ENCODE results near the gene GOLGA2. TPM values are rescaled to one million over a fixed set of nuclear protein-coding genes. Genes with fewer than 3 reads are reported as not detected.
"Not testable (repeated sequence)": the region's sequence is repeated elsewhere in the genome, so short reads cannot be mapped to it uniquely, and the experiment has no call there.

Gene GOLGA2
- total RNA-seq, 1 donor from 2014 or later = 85.1 TPM

DNA sequence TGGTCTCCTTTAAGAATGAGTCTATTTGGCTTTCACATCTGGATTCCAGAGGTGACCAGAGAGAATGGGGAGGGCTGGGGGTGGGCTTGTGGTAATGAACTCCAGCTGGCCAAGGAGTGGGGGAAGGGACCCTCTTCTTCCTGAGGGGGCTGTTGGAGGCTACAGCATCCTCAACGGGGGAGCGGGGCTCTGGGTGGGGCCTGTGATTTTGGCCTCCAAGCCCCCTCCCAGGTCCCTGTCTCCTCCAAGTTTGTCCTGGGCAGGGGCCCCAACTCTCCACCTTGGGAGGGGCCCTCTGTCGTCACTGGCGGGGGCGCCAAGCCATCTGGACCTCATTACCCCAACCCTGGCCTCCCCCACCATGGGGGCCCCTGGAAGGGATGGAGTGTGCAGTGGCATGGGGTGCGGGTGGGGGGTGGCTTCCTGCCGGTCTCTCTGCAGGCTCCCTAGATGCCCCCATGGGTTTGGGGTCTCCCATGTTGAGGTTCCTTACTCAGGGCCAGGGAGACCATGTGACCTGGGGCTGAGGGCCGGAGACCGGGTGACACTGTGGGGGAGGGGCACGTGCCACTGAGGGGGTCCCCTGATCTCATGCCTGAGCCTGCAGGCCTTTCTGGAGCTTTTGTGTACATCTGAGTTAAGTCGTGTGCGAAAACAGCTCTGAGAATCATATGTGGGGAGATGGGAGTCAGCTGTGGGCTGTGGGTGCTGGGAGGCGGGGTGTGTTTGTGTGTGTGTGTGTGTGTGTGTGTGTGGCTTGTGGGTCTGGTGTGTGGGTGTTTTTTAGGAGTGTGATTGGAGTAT lies 32.4 kb downstream of the GOLGA2 start:
- H3K36me3 ChIP-seq (ENCODE audit: control insufficient read depth in 3 of 3, insufficient read depth in 3 of 3, low read length in 3 of 3) = no peaks in the 10 kb centered on the region
- peak overlapping the region; percentile 72 for H3K27ac ChIP-seq (ENCODE audit: low read depth, low read length)
- peak overlapping the region in 1 of 3 donors; percentile 45 for H3K9ac ChIP-seq (ENCODE audit: low read depth in 1 of 3, low read length in 3 of 3)
- peaks cover 9 to 10% (median 9%) of the 10 kb centered on the region in 3 donors for H3K4me1 ChIP-seq (ENCODE audit: control insufficient read depth in 3 of 3, insufficient read depth in 3 of 3, low read length in 3 of 3)
- peaks cover 4 to 20% (median 8%) of the 10 kb centered on the region in 3 donors for H3K27me3 ChIP-seq (ENCODE audit: control insufficient read depth in 3 of 3, insufficient read depth in 3 of 3, low read length in 3 of 3)
- H3K9me3 ChIP-seq (ENCODE audit: control insufficient read depth in 3 of 3, low read length in 3 of 3) = no peaks in the 10 kb centered on the region
- H3K4me3 ChIP-seq (ENCODE audit: low read length in 3 of 3) = peak overlapping the region in 2 of 3 donors; percentile 22 to 68

DNA sequence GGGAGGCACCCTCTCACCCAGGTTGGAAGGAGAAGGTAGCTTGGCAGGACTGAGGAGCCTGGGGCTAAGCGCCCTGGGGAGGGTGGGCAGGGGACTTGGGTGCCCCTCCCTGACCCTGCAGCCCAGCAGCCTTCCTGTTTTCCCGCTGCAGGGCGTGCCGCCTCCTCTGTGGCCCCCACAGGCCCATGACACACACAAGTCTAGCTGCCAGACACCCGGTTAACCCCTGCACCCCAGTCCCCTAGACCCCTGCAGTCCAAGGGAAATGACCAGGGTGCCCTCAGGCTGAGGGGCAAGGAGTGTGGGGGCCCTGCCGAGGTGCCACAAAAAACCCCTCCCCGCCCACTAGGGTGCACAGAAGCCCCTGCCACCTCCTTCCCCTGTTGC lies 33.0 kb downstream of the GOLGA2 start:
- Histone ChIP-seq H3K4me1 (ENCODE audit: control insufficient read depth in 3 of 3, insufficient read depth in 3 of 3, low read length in 3 of 3) (peaks cover 9 to 10% (median 9%) of the 10 kb centered on the region in 3 donors), H3K27me3 (ENCODE audit: control insufficient read depth in 3 of 3, insufficient read depth in 3 of 3, low read length in 3 of 3) (peaks cover 4 to 18% (median 8%) of the 10 kb centered on the region in 3 donors), H3K9ac (ENCODE audit: low read depth in 1 of 3, low read length in 3 of 3) (no peak overlapping the region), H3K9me3 (ENCODE audit: control insufficient read depth in 3 of 3, low read length in 3 of 3) (no peaks in the 10 kb centered on the region), H3K4me3 (ENCODE audit: low read length in 3 of 3) (no peak overlapping the region), H3K27ac (ENCODE audit: low read depth, low read length) (peak overlapping the region; percentile 72), H3K36me3 (ENCODE audit: control insufficient read depth in 3 of 3, insufficient read depth in 3 of 3, low read length in 3 of 3) (no peaks in the 10 kb centered on the region)

DNA sequence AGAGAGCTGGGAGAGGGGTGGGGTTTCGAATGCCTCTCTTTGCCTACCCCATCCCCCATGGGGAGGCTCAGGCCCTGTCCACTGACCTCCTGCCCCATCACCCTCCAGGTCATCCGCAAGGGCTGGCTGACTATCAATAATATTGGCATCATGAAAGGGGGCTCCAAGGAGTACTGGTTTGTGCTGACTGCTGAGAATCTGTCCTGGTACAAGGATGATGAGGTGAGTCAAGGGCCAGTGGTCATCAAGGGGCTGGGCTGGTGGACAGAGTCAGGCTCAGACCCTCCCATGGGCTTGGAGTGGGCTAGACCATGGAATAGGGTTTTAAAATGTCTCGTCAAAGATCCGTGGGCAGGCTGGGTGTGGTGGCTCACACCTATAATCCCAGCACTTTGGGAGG lies 33.7 kb downstream of the GOLGA2 start:
- peak overlapping the region; percentile 72 for H3K27ac ChIP-seq (ENCODE audit: low read depth, low read length)
- H3K36me3 ChIP-seq (ENCODE audit: control insufficient read depth in 3 of 3, insufficient read depth in 3 of 3, low read length in 3 of 3) = no peaks in the 10 kb centered on the region
- no peaks in the 10 kb centered on the region for H3K9me3 ChIP-seq (ENCODE audit: control insufficient read depth in 3 of 3, low read length in 3 of 3)
- peaks cover 4 to 18% (median 6%) of the 10 kb centered on the region in 3 donors for H3K27me3 ChIP-seq (ENCODE audit: control insufficient read depth in 3 of 3, insufficient read depth in 3 of 3, low read length in 3 of 3)
- H3K9ac ChIP-seq (ENCODE audit: low read depth in 1 of 3, low read length in 3 of 3) = no peak overlapping the region
- H3K4me3 ChIP-seq (ENCODE audit: low read length in 3 of 3) = no peak overlapping the region
- H3K4me1 ChIP-seq (ENCODE audit: control insufficient read depth in 3 of 3, insufficient read depth in 3 of 3, low read length in 3 of 3) = peaks cover 9 to 10% (median 9%) of the 10 kb centered on the region in 3 donors

- H3K9ac ChIP-seq (ENCODE audit: low read depth in 1 of 3, low read length in 3 of 3) = no peak overlapping the region
- no peaks in the 10 kb centered on the region for H3K27me3 ChIP-seq (ENCODE audit: control insufficient read depth in 3 of 3, insufficient read depth in 3 of 3, low read length in 3 of 3)
- H3K4me1 ChIP-seq (ENCODE audit: control insufficient read depth in 3 of 3, insufficient read depth in 3 of 3, low read length in 3 of 3) = peaks cover 0 to 3% (median 0%) of the 10 kb centered on the region in 3 donors
- no peaks in the 10 kb centered on the region for H3K36me3 ChIP-seq (ENCODE audit: control insufficient read depth in 3 of 3, insufficient read depth in 3 of 3, low read length in 3 of 3)
- no peak overlapping the region for H3K27ac ChIP-seq (ENCODE audit: low read depth, low read length)
- H3K4me3 ChIP-seq (ENCODE audit: low read length in 3 of 3) = no peak overlapping the region
- no peaks in the 10 kb centered on the region for H3K9me3 ChIP-seq (ENCODE audit: control insufficient read depth in 3 of 3, low read length in 3 of 3)
Measured at GRCh38 chr9:128233817-128234406, 41.9 kb downstream of the GOLGA2 start.

GRCh38 chr9:128232528-128233428 lies 43.0 kb downstream of the GOLGA2 start:
- Histone ChIP-seq H3K4me3 (ENCODE audit: low read length in 3 of 3) (no peak overlapping the region), H3K27ac (ENCODE audit: low read depth, low read length) (no peak overlapping the region), H3K9ac (ENCODE audit: low read depth in 1 of 3, low read length in 3 of 3) (peak overlapping the region in 1 of 3 donors; percentile 8), H3K4me1 (ENCODE audit: control insufficient read depth in 3 of 3, insufficient read depth in 3 of 3, low read length in 3 of 3) (peaks cover 0 to 3% (median 0%) of the 10 kb centered on the region in 3 donors), H3K9me3 (ENCODE audit: control insufficient read depth in 3 of 3, low read length in 3 of 3) (no peaks in the 10 kb centered on the region), H3K36me3 (ENCODE audit: control insufficient read depth in 3 of 3, insufficient read depth in 3 of 3, low read length in 3 of 3) (no peaks in the 10 kb centered on the region), H3K27me3 (ENCODE audit: control insufficient read depth in 3 of 3, insufficient read depth in 3 of 3, low read length in 3 of 3) (no peaks in the 10 kb centered on the region)

DNA sequence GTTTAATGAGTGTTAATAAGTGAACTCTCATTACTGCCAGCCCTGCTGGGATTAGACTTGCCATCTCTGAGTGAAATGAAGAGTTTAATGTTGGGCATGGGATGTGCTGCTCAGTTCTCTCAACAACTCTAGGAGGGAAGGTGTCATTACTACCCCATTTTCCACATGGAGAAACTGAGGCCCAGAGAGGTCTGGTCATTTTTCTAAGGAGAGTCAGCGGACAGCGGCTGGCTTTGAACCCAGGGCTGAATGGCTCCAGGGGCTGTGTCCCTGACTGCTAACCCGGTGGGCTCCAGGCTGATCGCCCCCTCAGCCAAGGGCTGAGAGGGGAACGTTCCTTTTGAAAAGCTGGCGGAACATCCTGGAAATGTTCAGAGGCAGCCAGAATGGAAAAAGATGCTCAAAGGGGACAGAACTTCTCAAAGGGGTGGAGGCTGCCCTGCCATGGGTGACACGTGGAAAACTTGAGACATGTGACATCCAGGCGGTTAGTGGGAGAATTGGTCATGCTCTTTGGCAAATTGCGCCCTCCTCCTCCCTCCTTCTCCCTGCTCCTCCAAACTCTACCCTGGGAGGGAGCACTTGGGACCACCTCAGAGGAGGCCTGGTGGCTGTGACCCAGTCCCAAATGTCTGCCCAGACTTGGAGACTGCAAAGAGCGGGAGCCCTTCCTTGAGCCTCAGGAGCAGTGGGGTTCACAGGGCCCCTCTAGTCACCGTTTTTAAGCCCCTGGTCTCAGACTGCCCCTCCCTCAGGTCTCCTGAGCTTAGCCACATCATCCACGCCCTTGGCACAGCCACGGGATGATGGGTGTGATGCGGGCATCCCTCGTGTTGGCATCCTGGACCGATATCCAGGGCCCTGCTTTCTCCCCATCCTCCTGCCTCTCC lies 43.9 kb downstream of the GOLGA2 start:
- Histone ChIP-seq H3K9ac (ENCODE audit: low read depth in 1 of 3, low read length in 3 of 3) (no peak overlapping the region), H3K27me3 (ENCODE audit: control insufficient read depth in 3 of 3, insufficient read depth in 3 of 3, low read length in 3 of 3) (no peaks in the 10 kb centered on the region), H3K36me3 (ENCODE audit: control insufficient read depth in 3 of 3, insufficient read depth in 3 of 3, low read length in 3 of 3) (no peaks in the 10 kb centered on the region), H3K4me3 (ENCODE audit: low read length in 3 of 3) (no peak overlapping the region), H3K27ac (ENCODE audit: low read depth, low read length) (peak overlapping the region; percentile 12), H3K9me3 (ENCODE audit: control insufficient read depth in 3 of 3, low read length in 3 of 3) (no peaks in the 10 kb centered on the region), H3K4me1 (ENCODE audit: control insufficient read depth in 3 of 3, insufficient read depth in 3 of 3, low read length in 3 of 3) (peaks cover 0 to 3% (median 0%) of the 10 kb centered on the region in 3 donors)

DNA sequence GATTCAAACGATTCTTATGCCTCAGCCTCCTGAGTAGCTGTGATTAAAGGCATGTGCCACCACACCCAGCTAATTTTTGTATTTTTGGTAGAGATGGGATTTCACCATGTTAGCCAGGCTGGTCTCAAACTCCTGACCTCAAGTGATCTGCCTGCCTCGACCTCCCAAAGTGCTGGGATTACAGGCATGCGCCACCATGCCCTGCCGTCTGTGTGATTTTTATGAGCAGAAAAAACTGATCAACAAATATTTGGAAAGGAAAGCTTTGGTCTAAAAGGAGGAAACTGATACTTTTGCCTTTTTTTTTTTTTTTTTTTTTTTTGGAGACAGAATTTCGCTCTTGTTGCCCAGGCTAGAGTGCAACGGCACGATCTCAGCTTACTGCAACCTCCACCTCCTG lies 44.9 kb downstream of the GOLGA2 start:
- not testable (repeated sequence) for H3K27me3 ChIP-seq (ENCODE audit: control insufficient read depth in 3 of 3, insufficient read depth in 3 of 3, low read length in 3 of 3); H3K36me3 ChIP-seq (ENCODE audit: control insufficient read depth in 3 of 3, insufficient read depth in 3 of 3, low read length in 3 of 3); H3K9me3 ChIP-seq (ENCODE audit: control insufficient read depth in 3 of 3, low read length in 3 of 3); H3K4me1 ChIP-seq (ENCODE audit: control insufficient read depth in 3 of 3, insufficient read depth in 3 of 3, low read length in 3 of 3); H3K27ac ChIP-seq (ENCODE audit: low read depth, low read length); H3K9ac ChIP-seq (ENCODE audit: low read depth in 1 of 3, low read length in 3 of 3); H3K4me3 ChIP-seq (ENCODE audit: low read length in 3 of 3)

DNA sequence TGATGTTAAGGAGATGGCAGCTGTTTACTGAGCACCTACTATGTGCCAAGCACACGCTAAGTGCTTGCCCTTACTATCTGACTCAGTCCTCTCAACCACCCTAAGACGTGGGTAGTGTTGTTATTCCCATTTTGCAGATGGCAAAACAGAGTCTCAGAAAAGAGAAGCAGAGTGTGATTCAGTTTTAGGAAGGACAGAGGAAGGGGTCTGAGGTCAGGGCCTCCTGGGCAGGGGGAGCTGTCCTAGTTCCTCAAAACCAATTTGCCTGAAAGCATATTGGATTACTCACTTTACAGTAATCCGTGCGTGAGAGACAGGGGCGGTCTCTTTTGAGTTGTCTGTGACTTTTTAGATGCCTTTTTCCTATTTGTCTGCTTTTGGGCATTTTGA lies 49.4 kb downstream of the GOLGA2 start:
- Histone ChIP-seq H3K9me3 (ENCODE audit: control insufficient read depth in 3 of 3, low read length in 3 of 3) (no peaks in the 10 kb centered on the region), H3K9ac (ENCODE audit: low read depth in 1 of 3, low read length in 3 of 3) (no peak overlapping the region), H3K27ac (ENCODE audit: low read depth, low read length) (no peak overlapping the region), H3K4me1 (ENCODE audit: control insufficient read depth in 3 of 3, insufficient read depth in 3 of 3, low read length in 3 of 3) (no peaks in the 10 kb centered on the region), H3K4me3 (ENCODE audit: low read length in 3 of 3) (no peak overlapping the region), H3K36me3 (ENCODE audit: control insufficient read depth in 3 of 3, insufficient read depth in 3 of 3, low read length in 3 of 3) (no peaks in the 10 kb centered on the region), H3K27me3 (ENCODE audit: control insufficient read depth in 3 of 3, insufficient read depth in 3 of 3, low read length in 3 of 3) (no peaks in the 10 kb centered on the region)

- no peaks in the 10 kb centered on the region for H3K4me1 ChIP-seq (ENCODE audit: control insufficient read depth in 3 of 3, insufficient read depth in 3 of 3, low read length in 3 of 3)
- H3K9me3 ChIP-seq (ENCODE audit: control insufficient read depth in 3 of 3, low read length in 3 of 3) = no peaks in the 10 kb centered on the region
- H3K9ac ChIP-seq (ENCODE audit: low read depth in 1 of 3, low read length in 3 of 3) = no peak overlapping the region
- H3K27me3 ChIP-seq (ENCODE audit: control insufficient read depth in 3 of 3, insufficient read depth in 3 of 3, low read length in 3 of 3) = no peaks in the 10 kb centered on the region
- H3K36me3 ChIP-seq (ENCODE audit: control insufficient read depth in 3 of 3, insufficient read depth in 3 of 3, low read length in 3 of 3) = no peaks in the 10 kb centered on the region
- H3K4me3 ChIP-seq (ENCODE audit: low read length in 3 of 3) = no peak overlapping the region
- no peak overlapping the region for H3K27ac ChIP-seq (ENCODE audit: low read depth, low read length)
Measured at GRCh38 chr9:128225770-128226411, 49.9 kb downstream of the GOLGA2 start.

Data from skeletal muscle tissue (tissue), 4 donors.